GM21786 (cell line): Measurements from ENCODE around the gene GLRX2.
A peak's percentile ranks its signal among the peaks of the same experiment; 100 is the strongest.
"Not testable (repeated sequence)": the region's sequence is repeated elsewhere in the genome, so short reads cannot be mapped to it uniquely, and the experiment has no call there.

ENCODE experiments used
- ATAC-seq: cut with Tn5 transposase; IDR thresholded peaks from one replicate; pipeline ENCODE4 v1.9.1; 2021; ENCODE audit not compliant: unreplicated experiment

Gene GLRX2, protein sequence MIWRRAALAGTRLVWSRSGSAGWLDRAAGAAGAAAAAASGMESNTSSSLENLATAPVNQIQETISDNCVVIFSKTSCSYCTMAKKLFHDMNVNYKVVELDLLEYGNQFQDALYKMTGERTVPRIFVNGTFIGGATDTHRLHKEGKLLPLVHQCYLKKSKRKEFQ

DNA sequence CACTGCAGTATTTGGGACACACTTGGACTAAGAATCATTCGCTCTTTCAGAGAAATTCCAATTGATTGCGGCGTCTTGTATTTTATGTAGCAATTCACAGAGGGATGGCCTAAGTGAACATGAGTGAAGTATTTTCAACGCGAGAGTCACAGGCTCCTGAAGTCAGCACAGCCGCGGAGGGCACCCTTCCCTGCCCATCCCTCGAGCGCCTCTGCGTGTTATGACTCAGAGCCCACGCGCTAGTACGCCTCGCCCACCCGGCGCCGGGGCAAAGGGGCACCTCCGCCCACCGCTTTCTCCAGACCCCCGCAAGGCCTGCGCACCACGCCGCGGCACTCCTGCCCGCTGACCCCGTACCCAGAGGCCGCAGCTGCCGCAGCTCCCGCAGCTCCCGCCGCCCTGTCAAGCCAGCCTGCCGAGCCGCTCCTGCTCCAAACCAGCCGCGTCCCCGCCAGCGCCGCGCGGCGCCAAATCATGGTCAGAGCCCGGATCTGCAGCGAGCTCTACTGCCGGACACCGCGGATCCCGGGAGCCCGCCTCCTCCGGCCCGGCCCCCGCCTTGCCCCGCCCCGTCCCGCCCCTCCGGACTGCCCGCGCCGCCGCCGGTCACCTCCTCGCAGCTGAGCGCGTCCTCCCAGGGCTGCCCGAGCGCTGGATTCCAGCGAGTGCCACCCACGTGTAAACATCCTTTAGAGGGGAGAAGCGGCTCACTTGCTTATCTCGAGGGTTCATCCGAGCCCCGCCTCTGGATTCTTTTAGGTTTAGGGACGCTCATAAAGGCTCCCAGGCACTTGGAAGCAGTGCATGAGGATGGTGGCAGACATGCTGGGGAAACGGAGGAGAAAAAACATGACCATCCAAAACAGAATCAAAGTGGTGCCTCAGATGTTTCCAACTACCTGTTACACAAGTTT, at the start of gene GLRX2:
GLRX2 (minus strand) TSS at position 508 of the 914 bp plus-strand sequence; CDS start at position 476, 32 bp downstream.
- peak; percentile 91 for ATAC-seq

DNA sequence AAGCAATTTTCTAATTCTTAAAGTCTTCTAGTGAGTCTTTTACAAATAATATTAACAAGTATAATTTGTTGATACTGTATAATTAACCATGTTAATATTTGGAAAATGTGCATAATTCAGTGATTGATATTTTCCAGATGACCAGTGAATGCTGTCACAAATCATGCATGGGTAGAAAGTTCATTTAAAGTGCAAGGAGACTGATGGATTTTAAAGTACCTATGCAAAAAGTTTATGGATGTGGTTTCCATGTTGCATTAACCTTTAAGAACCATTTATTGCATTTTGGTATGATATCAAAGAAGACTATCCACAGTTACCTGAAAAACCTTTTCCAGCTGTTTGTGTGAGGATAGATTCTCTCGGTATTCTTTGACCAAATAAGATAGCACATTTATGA, 39.8 kb upstream of the GLRX2 start:
- ATAC-seq: no peak

DNA sequence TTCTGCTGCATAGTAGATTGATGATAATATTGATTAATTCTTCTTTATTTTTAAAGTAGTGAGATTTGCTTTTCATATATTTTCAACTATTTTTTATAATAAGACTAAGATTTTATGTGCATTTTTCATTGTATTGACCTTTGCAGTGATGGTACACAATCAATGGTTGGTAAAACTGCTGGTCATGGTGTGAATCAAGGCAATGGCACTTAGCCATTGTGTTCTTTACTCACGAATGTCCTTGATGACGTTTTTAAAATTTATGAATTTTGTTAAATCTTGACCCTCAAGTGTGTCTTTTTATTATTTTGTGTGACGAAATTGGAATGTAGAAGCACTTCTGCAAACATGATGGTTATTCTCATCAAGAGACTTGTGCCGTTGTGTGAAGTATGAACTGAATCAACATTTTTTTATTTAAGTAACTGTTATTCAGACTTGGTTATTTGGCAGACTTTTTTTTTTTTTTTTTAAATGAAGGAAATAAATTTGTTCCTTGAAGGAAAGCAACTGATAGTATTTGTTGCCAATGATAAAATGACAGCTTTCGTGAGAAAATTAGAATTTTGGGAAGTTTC, 39.2 kb upstream of the GLRX2 start:
- no peak for ATAC-seq

DNA sequence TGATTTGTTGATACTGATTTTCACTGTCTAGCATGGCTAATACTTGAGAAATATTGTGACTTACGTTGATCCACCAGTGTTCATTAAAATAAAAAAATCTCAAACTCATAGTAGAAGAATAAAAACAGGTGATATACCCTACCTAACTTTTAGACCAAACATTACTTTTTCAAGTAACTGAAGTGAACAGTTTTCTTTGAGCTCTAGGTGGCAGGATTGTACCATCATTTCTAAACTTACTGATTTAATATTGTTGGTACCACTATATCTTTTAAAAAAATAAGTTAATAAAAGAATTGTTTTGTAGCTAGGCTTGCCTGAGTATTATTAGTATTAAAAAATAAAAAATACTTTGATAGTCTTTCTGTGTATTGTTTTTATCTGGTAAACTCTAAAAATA, 38.1 kb upstream of the GLRX2 start:
- ATAC-seq: no peak

DNA sequence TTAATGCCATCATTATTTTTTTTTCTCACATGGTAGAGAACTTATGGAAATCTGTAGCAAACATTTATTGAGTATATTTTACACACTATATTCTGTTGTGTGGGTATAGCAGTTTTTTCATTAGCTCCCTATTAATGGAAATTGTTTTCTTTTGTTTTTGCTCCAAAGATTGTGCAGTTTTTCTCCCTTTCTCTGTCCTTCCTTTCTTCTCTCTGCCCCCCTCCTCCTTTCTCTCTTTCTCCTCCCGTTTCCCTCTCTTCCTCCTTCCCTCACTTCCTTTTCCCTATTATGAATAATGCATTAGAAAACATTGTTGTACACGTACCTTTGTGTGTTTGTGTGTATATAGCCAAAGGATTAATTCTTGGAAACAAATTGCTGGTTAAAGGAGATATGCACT, 37.2 kb upstream of the GLRX2 start:
- ATAC-seq: no peak

DNA sequence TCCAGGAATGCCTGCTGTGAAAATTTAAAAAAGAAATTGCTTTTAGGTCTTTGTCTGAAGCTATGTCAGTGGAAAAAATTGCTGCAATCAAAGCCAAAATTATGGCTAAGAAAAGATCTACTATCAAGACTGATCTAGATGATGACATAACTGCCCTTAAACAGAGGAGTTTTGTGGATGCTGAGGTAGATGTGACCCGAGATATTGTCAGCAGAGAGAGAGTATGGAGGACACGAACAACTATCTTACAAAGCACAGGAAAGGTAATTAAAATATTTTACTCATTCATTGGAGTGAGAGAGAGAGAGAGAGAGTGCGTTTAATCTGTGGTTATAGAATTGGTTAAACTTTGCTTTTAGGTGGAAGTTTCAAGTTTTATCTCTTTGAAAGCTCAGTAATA, 36.6 kb upstream of the GLRX2 start:
- no peak for ATAC-seq

DNA sequence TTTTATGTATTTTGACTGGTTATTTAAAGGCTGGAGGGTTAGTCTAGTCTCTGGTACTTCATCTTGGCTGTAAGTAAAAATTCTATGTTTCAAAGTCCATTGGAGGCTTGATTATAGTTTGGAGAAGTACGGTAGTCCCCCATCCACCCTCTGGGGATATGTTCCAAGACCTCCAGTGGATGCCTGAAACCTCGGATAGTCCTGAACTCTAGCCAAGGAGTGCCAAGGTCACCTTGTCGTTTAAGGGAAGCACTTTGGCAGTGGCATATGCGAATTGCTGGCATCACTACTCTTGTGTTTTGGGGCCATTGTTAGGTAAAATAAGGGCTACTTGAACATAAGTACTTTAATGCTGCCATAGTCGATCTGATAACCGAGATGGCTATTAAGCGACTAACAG, 35.0 kb upstream of the GLRX2 start:
- no peak for ATAC-seq

DNA sequence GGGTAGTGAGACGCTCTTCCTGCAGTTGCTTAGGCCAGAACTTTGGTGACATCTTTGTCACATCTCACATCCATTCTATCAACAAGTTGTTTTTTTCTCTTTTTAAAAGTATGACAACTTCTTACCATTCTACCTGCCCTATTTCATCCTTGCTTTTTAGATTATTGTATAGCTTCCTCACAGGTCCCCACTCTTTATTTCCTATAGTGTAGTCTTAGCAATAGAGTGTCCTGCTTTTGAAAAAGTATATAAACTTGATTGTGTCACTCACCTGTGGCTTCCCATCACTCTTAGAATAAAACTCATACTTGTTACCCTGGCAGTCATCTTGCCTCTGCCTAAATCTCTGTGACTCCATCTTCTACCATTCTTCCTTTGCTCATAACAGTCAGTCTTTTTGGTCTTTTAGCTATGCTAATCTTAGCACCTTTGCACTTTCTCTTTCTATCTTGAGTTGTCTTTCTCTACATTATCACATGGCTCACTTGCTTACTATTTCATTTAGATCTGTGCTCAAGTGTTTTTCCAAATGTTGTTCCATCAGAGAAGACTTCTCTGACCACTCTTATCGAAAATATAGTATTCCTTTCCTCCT, 26.1 kb upstream of the GLRX2 start:
- peak; percentile 68 for ATAC-seq

DNA sequence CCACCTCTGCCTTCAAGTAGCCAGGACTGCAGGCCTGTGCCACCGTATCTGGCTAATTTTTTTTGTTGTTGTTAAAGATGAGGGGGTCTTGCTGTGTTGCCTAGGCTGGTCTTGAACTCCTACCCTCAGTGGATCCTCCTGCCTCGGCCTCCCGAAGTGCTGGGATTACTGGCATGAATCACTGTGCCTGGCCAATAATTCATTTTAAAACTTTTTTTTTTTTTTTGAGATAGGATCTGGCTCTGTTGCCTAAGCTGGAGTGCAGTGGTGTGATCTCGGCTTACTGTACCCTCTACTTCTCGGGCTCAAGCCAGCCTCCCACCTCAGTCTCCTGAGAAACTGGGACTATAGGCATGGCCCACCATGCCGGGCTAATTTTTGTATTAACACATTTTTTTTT, 20.2 kb upstream of the GLRX2 start:
- no peak for ATAC-seq

DNA sequence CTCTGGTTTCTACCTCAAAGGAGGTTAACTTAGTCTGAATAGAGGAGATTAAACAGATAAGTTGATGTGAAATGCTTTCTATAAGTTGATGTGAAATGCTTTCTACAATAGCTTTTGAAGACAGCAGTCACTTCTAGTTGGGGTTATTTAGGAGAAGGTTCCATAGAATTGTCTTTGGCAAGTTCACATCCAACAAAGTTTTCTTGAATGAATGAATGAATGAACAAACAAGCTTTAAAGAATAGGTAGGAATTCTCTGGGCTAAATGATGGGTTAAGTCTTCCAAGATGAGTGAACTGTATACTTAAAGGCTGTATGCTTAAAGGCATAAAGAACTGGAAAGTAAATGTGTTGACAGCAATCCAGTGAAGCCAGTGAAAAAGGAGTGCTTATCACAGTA, 18.5 kb upstream of the GLRX2 start:
- no peak for ATAC-seq

DNA sequence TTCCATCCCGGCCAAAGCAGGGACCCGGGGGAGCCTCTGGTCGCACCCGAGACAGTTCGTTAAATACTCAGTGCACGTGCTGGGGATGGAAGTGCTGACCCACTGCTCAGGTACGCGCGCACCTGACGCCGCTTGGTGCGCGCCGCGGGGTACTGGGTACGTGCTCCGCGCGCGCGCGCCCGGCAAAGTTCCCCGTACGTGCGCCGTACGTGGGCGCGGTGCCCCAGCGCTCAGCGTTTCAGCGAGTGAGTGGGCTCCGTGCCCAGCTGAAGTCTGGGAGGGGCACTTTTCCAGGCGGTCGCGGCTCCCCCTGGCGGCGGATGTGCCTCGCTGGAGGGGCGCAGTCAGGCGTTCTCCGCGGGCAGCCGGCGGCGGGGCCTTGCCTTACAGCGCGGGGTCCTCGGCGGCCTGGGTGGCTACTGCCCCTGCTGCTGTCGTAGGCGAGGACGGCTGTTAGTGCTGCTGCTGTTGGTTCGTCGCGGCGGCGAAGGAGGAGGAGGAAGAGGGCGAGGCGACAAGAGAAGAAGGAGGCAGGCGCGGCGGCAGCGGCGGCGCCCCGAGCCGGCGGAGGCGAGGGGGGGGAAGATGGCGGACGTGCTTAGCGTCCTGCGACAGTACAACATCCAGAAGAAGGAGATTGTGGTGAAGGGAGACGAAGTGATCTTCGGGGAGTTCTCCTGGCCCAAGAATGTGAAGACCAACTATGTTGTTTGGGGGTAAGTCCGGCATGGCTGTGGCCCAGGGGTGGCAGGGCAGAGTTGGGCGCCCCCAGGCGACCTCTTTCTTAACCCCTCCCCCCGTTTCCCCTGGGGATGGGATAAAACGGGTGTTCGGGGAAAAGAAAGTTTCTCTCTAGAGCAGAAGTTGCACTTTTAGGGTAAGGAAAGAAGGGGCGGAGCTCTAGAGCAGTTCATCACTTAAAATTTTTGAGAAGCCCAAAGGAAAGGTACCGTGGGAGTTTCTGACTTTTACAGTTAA, 16.7 kb upstream of the GLRX2 start, which contains the start of gene CDC73:
CDC73 (plus strand) TSS at position 416 of the 978 bp plus-strand sequence; CDS start at position 586, 170 bp downstream.
- ATAC-seq: peak; percentile 91

DNA sequence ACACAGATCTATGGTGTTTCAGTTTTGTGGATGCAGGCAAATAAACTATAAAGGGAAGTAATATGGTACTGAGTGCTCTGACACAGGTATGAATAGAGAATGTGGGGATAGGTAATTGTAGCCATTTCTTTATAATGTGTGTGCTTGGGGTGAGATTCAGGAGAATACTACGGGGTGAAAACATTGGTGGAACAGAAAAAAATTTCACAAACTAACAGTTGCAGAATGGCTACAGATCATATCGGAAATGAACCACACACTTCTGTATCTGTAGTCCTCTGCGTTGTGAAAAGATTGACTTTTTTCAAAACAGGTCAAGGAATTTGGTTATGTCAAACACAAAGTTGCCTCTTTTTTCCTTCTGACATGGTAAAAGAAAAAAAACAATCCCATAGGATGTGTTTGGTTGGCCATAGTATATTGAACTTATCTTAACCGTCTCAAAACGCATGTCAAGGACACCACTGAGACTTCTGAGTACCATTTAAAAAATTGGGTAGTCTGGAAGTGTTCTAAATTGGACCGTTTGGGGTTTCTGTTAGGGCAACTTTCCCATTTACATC, 15.5 kb upstream of the GLRX2 start:
- no peak for ATAC-seq

DNA sequence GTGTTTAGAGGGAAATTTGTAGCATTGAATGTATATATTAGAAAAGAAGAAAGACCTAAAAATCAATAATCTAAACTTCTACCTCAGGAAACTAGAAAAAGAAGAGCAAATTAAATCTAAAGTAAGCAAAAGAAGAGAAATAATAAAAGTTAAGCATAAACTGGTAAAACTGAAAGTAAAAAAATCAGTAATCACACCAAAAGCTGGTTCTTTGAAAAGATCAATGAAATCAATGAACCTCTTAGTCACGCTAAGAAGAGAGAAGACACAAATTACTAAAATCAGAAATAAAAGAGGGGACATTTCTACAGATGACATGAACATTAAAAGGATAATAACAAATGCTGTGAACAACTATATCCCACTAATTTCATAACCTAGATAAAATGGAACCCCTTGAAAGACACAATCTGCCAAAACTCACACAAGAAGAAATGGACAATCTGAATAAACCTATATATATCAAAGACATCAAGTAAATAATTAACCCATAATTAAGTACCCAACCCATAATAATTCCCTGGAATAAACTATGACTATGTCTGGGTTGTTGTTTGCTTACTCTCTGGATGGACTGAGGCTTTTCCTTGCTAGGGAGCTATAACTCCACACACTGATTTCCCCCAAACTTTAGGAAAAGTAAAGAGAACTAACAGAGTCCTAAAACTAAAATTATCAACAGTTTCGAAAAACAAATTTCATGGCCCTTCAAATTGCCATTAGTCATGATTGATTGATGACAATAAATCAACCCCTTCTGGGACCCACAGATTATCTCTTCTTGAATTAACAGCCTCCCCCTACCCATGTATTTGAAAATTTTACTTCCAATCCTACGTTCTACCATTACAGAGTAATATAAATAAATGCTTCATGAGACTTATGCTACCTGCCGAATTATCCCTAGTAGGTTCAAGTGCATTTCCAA, 13.9 kb upstream of the GLRX2 start:
- ATAC-seq: no peak

DNA sequence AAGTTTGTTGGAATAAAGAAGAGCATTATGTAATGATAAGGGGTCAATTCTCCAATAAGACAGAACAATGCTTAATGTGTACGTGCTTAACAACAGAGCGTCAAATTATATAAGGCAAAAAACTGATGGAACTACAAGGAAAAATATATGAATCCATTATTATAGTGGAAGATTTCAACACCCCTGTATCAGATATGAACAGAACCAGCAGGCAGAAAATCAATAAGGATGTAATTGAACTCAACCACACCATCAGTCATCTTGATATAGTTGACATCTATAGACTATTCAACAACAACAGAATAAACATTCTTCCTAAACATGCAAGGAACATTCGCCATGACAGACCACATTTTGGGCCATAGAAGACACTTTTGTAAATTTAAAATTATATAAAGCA, 13.0 kb upstream of the GLRX2 start:
- ATAC-seq: no peak

DNA sequence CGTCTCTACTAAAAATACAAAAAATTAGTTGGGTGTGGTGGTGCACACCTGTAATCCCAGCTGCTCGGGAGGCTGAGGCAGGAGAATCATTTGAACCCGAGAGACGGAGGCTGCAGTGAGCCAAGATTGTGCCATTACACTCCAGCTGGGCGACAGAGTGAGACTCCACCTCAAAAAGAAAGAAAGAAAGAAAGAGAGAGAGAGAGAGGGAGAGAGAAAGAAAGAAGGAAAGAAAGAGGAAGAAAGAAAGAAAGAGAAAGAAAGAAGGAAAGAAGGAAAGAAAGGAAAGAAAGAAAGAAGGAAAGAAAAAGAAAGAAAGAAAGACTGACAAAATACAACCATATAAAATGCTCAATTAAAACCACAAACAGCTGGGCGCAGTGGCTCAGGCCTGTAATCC, 12.0 kb upstream of the GLRX2 start:
- ATAC-seq: not testable (repeated sequence)

DNA sequence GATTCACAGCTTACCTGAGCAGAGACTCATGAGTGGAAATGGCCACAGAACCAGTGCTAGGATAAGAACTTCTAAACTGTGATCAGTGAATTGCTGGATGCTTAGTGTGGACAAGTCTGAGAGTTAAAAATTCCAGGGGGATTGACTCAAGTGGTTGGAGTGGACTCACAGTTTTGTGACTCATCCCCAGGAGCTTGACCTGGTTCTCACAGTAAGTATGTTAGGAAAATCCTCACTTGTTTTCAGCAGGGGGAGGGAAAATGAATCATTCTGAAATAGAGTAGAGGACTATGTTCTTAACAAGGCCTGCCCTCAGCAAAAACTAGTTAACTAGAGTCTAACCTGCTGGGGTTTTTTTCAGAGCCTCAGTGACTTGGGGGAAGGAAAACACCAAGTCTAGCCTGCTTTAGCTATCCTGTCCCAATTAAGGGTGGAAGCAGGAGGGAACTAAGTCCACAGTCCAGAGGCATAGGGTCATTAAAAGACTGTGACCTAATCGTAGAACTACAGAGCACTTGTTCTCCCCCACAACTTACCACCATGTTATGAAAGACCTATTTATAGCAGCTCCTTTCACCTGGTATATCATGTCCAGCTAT, 10.5 kb upstream of the GLRX2 start:
- no peak for ATAC-seq

DNA sequence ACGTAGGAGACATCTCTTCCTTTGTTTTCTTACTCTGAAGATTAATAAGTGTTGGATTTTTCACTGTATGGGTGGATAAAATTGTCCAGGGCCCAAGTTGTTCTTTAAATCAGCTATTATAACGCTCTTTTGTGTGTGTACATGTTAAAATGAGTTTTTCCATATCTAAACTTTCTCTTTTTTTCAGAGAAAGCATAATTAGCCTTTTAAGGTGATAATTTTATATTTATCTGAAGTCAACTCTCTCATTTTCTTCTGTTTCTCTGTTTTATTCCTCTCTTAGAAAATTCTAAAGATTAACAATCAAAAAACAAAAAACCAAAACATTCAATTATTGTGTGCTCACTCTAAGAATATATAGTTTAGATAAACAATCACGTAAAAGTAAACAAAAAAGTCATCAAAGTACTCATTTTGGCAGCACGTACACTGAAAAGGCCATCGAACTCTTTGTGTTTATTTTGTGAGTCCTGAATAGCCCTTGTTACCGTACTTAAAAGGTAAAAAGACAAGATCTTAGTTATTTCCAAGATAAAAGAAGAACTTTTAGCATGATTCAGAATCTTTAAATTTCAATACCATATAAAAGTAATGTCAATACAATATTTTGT, 9.4 kb upstream of the GLRX2 start:
- no peak for ATAC-seq

DNA sequence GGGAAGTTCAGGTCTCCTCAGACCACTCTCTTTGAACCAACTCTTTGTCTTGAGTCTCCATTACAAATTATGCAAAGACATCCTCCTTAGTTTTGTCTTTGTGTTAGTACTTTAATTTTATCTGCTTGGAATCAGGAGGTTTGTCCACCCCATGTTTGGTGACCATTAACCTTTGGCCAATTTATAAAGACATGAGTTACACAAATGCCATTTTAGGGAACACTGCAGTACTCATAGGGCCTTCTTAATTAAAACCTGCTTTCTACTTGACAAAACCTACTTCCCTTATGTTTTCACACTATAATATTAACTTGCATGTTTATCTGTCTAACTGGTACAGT, 8.7 kb upstream of the GLRX2 start:
- no peak for ATAC-seq
